ENCODE data around the gene ASH1L. TPM values are rescaled to one million over a fixed set of nuclear protein-coding genes. Genes with fewer than 3 reads are reported as not detected.
"Not testable (repeated sequence)": the region's sequence is repeated elsewhere in the genome, so short reads cannot be mapped to it uniquely, and the experiment has no call there.

Gene ASH1L
- total and polyA plus RNA-seq, 8 donors: 42.3 to 55.4 (median 49.9) TPM

DNA sequence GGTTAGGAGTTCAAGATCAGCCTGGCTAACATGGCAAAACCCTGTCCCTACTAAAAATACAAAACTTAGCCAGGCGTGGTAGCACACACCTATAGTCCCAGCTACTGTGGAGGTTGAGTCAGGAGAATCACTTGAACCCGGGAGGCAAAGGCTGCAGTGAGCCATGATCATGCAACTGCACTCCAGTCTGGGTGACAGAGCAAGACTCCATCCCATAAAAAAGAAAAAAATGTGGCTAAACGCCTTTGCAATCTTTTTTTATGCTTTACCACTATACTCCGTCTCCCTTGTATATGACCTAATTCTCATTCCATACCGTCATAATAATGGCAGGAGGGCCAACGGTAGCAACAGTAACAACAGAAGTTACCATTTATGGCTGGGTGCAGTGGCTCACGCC, 109.5 kb downstream of the ASH1L start:
- intact Hi-C loops (cut with DNase I): no loop called here
- Histone ChIP-seq H3K36me3 (peaks cover 0 to 68% of the 10 kb centered on the region in 2 donors), H3K27me3 (no peaks in the 10 kb centered on the region), H3K27ac (no peak overlapping the region), H3K4me1 (peaks cover 0 to 8% of the 10 kb centered on the region in 2 donors), H3K9me3 (no peaks in the 10 kb centered on the region), H3K4me3 (no peak overlapping the region)
- DNase-seq (no peak), ATAC-seq (no peak)
- TF ChIP-seq, protein P1, sequence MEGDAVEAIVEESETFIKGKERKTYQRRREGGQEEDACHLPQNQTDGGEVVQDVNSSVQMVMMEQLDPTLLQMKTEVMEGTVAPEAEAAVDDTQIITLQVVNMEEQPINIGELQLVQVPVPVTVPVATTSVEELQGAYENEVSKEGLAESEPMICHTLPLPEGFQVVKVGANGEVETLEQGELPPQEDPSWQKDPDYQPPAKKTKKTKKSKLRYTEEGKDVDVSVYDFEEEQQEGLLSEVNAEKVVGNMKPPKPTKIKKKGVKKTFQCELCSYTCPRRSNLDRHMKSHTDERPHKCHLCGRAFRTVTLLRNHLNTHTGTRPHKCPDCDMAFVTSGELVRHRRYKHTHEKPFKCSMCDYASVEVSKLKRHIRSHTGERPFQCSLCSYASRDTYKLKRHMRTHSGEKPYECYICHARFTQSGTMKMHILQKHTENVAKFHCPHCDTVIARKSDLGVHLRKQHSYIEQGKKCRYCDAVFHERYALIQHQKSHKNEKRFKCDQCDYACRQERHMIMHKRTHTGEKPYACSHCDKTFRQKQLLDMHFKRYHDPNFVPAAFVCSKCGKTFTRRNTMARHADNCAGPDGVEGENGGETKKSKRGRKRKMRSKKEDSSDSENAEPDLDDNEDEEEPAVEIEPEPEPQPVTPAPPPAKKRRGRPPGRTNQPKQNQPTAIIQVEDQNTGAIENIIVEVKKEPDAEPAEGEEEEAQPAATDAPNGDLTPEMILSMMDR (IDR thresholded peaks at IDR 0.05): no peak

- Histone ChIP-seq H3K4me3 (no peak overlapping the region), H3K36me3 (peaks cover 0 to 60% of the 10 kb centered on the region in 2 donors), H3K9me3 (no peaks in the 10 kb centered on the region), H3K27me3 (no peaks in the 10 kb centered on the region), H3K27ac (no peak overlapping the region), H3K4me1 (peaks cover 0 to 8% of the 10 kb centered on the region in 2 donors)
- ATAC-seq (no peak), DNase-seq (no peak)
- TF ChIP-seq, protein P1 (IDR thresholded peaks at IDR 0.05): no peak
- intact Hi-C loops (cut with DNase I): no loop called here
Observed at GRCh38 chr1:155451199-155451598, 111.4 kb downstream of the ASH1L start.

- DNase-seq; intact Hi-C loops (cut with DNase I); H3K27ac ChIP-seq; H3K27me3 ChIP-seq; H3K4me3 ChIP-seq; ATAC-seq; H3K4me1 ChIP-seq; H3K9me3 ChIP-seq: not testable (repeated sequence)
- H3K36me3 ChIP-seq: peaks cover 0 to 21% of the 10 kb centered on the region in 2 donors
Observed at GRCh38 chr1:155442431-155442830, 120.2 kb downstream of the ASH1L start.

DNA sequence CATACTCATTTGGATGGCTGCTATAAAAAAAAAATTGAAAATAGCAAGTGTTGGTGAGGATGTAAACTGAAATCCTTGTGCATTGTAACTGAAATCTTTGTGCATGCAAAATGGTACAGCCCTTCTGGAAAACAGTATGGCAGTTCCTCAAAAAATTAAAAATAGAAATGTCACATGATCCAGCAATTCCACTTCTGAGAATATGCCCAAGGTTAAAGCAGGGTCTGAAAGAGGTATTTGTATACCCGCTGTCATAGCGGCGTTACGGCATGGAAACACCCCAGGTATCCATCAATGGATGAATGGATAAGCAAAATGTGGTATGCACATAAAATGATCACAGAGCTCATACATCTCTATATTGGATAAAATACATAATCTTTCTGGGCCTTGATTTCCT, 125.2 kb downstream of the ASH1L start:
- intact Hi-C loops (cut with DNase I): no loop called here
- Histone ChIP-seq H3K36me3 (peaks cover 0 to 59% of the 10 kb centered on the region in 2 donors), H3K9me3 (no peaks in the 10 kb centered on the region), H3K27ac (no peak overlapping the region), H3K4me3 (no peak overlapping the region), H3K27me3 (no peaks in the 10 kb centered on the region), H3K4me1 (no peaks in the 10 kb centered on the region)
- TF ChIP-seq, protein P1 (IDR thresholded peaks at IDR 0.05): no peak
- no peak for DNase-seq
- ATAC-seq: no peak

DNA sequence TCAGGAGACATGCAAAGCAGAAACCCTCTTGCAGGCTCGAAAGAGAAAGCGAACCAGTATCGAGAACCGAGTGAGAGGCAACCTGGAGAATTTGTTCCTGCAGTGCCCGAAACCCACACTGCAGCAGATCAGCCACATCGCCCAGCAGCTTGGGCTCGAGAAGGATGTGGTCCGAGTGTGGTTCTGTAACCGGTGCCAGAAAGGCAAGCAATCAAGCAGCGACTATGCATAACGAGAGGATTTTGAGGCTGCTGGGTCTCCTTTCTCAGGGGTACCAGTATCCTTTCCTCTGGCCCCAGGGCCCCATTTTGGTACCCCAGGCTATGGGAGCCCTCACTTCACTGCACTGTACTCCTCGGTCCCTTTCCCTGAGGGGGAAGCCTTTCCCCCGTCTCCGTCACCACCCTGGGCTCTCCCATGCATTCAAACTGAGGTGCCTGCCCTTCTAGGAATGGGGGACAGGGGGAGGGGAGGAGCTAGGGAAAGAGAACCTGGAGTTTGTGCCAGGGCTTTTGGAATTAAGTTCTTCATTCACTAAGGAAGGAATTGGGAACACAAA, 128.7 kb downstream of the ASH1L start:
- H3K9me3 ChIP-seq; DNase-seq; H3K27ac ChIP-seq; H3K4me3 ChIP-seq; intact Hi-C loops (cut with DNase I); H3K4me1 ChIP-seq; H3K27me3 ChIP-seq; ATAC-seq: not testable (repeated sequence)
- peaks cover 0 to 74% of the 10 kb centered on the region in 2 donors for H3K36me3 ChIP-seq

- ATAC-seq; H3K27ac ChIP-seq; H3K27me3 ChIP-seq; DNase-seq; H3K4me1 ChIP-seq; H3K9me3 ChIP-seq; intact Hi-C loops (cut with DNase I); H3K4me3 ChIP-seq: not testable (repeated sequence)
- peaks cover 0 to 74% of the 10 kb centered on the region in 2 donors for H3K36me3 ChIP-seq
Observed at GRCh38 chr1:155433128-155433830, 129.3 kb downstream of the ASH1L start.
